ENCODE measurements around the gene LNPK. TPM values are rescaled to one million over a fixed set of nuclear protein-coding genes. Genes with fewer than 3 reads are reported as not detected.
A peak's percentile ranks its signal among the peaks of the same experiment; 100 is the strongest.

The LNPK gene
- total and polyA plus RNA-seq, 5 donors from 2014 or later: 13.9 to 32.9 (median 16.2) TPM

GRCh38 chr2:175947073-175947472 is 55.0 kb downstream of the LNPK start:
- DNase-seq (no peak), ATAC-seq (ENCODE audit: low read depth in 2 of 2) (no peak)
- H3K4me3 Mint-ChIP-seq: no peak overlapping the region
- H3K36me3 ChIP-seq (ENCODE audit: control insufficient read depth, insufficient read depth, low read length): peaks cover 11% of the 10 kb centered on the region
- H3K27me3 ChIP-seq (ENCODE audit: control insufficient read depth, insufficient read depth, low read length): no peaks in the 10 kb centered on the region
- H3K36me3 Mint-ChIP-seq: peaks cover 26% of the 10 kb centered on the region
- H3K27ac Mint-ChIP-seq: no peak overlapping the region
- no peaks in the 10 kb centered on the region for H3K9me3 Mint-ChIP-seq
- no peak overlapping the region for H3K27ac ChIP-seq (ENCODE audit: insufficient read depth, low read length, poor library complexity, severe bottlenecking)
- no peaks in the 10 kb centered on the region for H3K9me3 ChIP-seq (ENCODE audit: control insufficient read depth in 2 of 2, low read length in 2 of 2)
- no peaks in the 10 kb centered on the region for H3K4me1 ChIP-seq (ENCODE audit: control insufficient read depth, insufficient read depth, low read length, poor library complexity, severe bottlenecking)
- H3K4me1 Mint-ChIP-seq: peaks cover 0 to 11% (median 2%) of the 10 kb centered on the region in 4 donors
- H3K4me3 ChIP-seq (ENCODE audit: low read depth, low read length): no peak overlapping the region
- no peaks in the 10 kb centered on the region for H3K27me3 Mint-ChIP-seq

GRCh38 chr2:175941699-175942098 is 60.4 kb downstream of the LNPK start:
- Mint-ChIP-seq H3K36me3 (peaks cover 42% of the 10 kb centered on the region), H3K4me1 (peaks cover 0 to 6% (median 1%) of the 10 kb centered on the region in 4 donors), H3K9me3 (peaks cover 0 to 4% (median 0%) of the 10 kb centered on the region in 7 donors), H3K4me3 (no peak overlapping the region), H3K27me3 (no peaks in the 10 kb centered on the region), H3K27ac (no peak overlapping the region)
- no peaks in the 10 kb centered on the region for H3K4me1 ChIP-seq (ENCODE audit: control insufficient read depth, insufficient read depth, low read length, poor library complexity, severe bottlenecking)
- DNase-seq: no peak
- ATAC-seq (ENCODE audit: low read depth in 2 of 2): no peak
- peaks cover 16% of the 10 kb centered on the region for H3K36me3 ChIP-seq (ENCODE audit: control insufficient read depth, insufficient read depth, low read length)
- H3K27ac ChIP-seq (ENCODE audit: insufficient read depth, low read length, poor library complexity, severe bottlenecking): no peak overlapping the region
- H3K27me3 ChIP-seq (ENCODE audit: control insufficient read depth, insufficient read depth, low read length): no peaks in the 10 kb centered on the region
- no peaks in the 10 kb centered on the region for H3K9me3 ChIP-seq (ENCODE audit: control insufficient read depth in 2 of 2, low read length in 2 of 2)
- H3K4me3 ChIP-seq (ENCODE audit: low read depth, low read length): no peak overlapping the region

DNA sequence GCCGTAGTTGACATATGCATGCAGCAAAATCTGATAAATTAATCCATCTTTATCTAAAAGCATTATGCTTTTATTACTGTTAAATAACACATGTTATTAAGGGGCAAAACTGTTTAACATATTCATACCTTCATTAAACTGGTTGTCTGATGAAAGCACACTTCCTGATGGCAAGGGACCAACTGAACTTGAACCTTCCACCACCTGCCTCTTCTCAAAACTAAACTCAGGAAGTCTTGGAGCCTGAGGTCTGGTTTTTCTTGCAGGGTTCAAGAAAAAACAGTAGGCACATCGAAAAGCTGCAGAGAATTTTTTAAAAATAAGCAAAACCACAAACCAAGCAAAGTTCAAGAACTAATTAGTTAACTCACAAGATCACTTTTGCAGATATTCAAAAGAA is 64.9 kb downstream of the LNPK start:
- no peaks in the 10 kb centered on the region for H3K4me1 ChIP-seq (ENCODE audit: control insufficient read depth, insufficient read depth, low read length, poor library complexity, severe bottlenecking)
- no peaks in the 10 kb centered on the region for H3K9me3 ChIP-seq (ENCODE audit: control insufficient read depth in 2 of 2, low read length in 2 of 2)
- peaks cover 33% of the 10 kb centered on the region for H3K36me3 ChIP-seq (ENCODE audit: control insufficient read depth, insufficient read depth, low read length)
- Mint-ChIP-seq H3K4me1 (peaks cover 0 to 5% (median 2%) of the 10 kb centered on the region in 4 donors), H3K36me3 (peaks cover 50% of the 10 kb centered on the region), H3K4me3 (no peak overlapping the region), H3K9me3 (peaks cover 0 to 4% (median 0%) of the 10 kb centered on the region in 7 donors), H3K27me3 (no peaks in the 10 kb centered on the region), H3K27ac (no peak overlapping the region)
- DNase-seq: no peak
- H3K4me3 ChIP-seq (ENCODE audit: low read depth, low read length): no peak overlapping the region
- no peaks in the 10 kb centered on the region for H3K27me3 ChIP-seq (ENCODE audit: control insufficient read depth, insufficient read depth, low read length)
- H3K27ac ChIP-seq (ENCODE audit: insufficient read depth, low read length, poor library complexity, severe bottlenecking): no peak overlapping the region
- ATAC-seq (ENCODE audit: low read depth in 2 of 2): no peak

- no peak for DNase-seq
- Histone ChIP-seq H3K27me3 (ENCODE audit: control insufficient read depth, insufficient read depth, low read length) (no peaks in the 10 kb centered on the region), H3K36me3 (ENCODE audit: control insufficient read depth, insufficient read depth, low read length) (peaks cover 29% of the 10 kb centered on the region), H3K4me3 (ENCODE audit: low read depth, low read length) (no peak overlapping the region), H3K27ac (ENCODE audit: insufficient read depth, low read length, poor library complexity, severe bottlenecking) (no peak overlapping the region), H3K9me3 (ENCODE audit: control insufficient read depth in 2 of 2, low read length in 2 of 2) (no peaks in the 10 kb centered on the region), H3K4me1 (ENCODE audit: control insufficient read depth, insufficient read depth, low read length, poor library complexity, severe bottlenecking) (no peaks in the 10 kb centered on the region)
- H3K4me1 Mint-ChIP-seq: peaks cover 0 to 6% (median 3%) of the 10 kb centered on the region in 4 donors
- H3K9me3 Mint-ChIP-seq: no peaks in the 10 kb centered on the region
- H3K27ac Mint-ChIP-seq: peak overlapping the region in 1 of 3 donors; percentile 48
- no peak overlapping the region for H3K4me3 Mint-ChIP-seq
- H3K36me3 Mint-ChIP-seq: peaks cover 52% of the 10 kb centered on the region
- ATAC-seq (ENCODE audit: low read depth in 2 of 2): no peak
- H3K27me3 Mint-ChIP-seq: no peaks in the 10 kb centered on the region
Observed at GRCh38 chr2:175935289-175936181, 66.5 kb downstream of the LNPK start.

GRCh38 chr2:175932675-175933074 is 69.4 kb downstream of the LNPK start:
- Mint-ChIP-seq H3K27me3 (no peaks in the 10 kb centered on the region), H3K27ac (no peak overlapping the region), H3K36me3 (peaks cover 46% of the 10 kb centered on the region), H3K4me1 (peaks cover 0 to 5% (median 2%) of the 10 kb centered on the region in 4 donors), H3K4me3 (no peak overlapping the region), H3K9me3 (no peaks in the 10 kb centered on the region)
- Histone ChIP-seq H3K4me1 (ENCODE audit: control insufficient read depth, insufficient read depth, low read length, poor library complexity, severe bottlenecking) (no peaks in the 10 kb centered on the region), H3K36me3 (ENCODE audit: control insufficient read depth, insufficient read depth, low read length) (peaks cover 30% of the 10 kb centered on the region), H3K9me3 (ENCODE audit: control insufficient read depth in 2 of 2, low read length in 2 of 2) (no peaks in the 10 kb centered on the region), H3K4me3 (ENCODE audit: low read depth, low read length) (no peak overlapping the region), H3K27me3 (ENCODE audit: control insufficient read depth, insufficient read depth, low read length) (no peaks in the 10 kb centered on the region), H3K27ac (ENCODE audit: insufficient read depth, low read length, poor library complexity, severe bottlenecking) (no peak overlapping the region)
- DNase-seq (no peak), ATAC-seq (ENCODE audit: low read depth in 2 of 2) (no peak)

DNA sequence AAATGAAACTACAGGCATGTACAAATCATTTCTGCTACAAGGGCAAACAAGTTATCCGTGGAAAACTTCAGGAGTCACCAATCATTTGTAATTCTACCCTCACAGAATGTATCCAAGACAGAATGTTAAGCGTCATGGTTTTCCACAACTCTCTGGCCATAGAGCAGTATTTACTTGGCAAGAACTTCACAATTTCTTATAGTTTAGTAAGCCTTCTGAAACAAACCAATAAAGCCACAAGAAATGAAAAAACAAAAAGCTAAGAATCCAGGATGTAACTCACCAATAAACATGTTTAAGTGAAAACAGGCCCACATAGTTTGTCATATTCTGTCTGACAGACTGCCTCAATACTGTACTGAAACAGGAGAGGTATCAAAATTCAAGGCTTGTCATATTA is 70.3 kb downstream of the LNPK start:
- Histone ChIP-seq H3K4me3 (ENCODE audit: low read depth, low read length) (no peak overlapping the region), H3K4me1 (ENCODE audit: control insufficient read depth, insufficient read depth, low read length, poor library complexity, severe bottlenecking) (no peaks in the 10 kb centered on the region), H3K9me3 (ENCODE audit: control insufficient read depth in 2 of 2, low read length in 2 of 2) (no peaks in the 10 kb centered on the region), H3K27me3 (ENCODE audit: control insufficient read depth, insufficient read depth, low read length) (no peaks in the 10 kb centered on the region), H3K27ac (ENCODE audit: insufficient read depth, low read length, poor library complexity, severe bottlenecking) (no peak overlapping the region), H3K36me3 (ENCODE audit: control insufficient read depth, insufficient read depth, low read length) (peaks cover 30% of the 10 kb centered on the region)
- H3K4me3 Mint-ChIP-seq: no peak overlapping the region
- H3K27me3 Mint-ChIP-seq: no peaks in the 10 kb centered on the region
- no peak overlapping the region for H3K27ac Mint-ChIP-seq
- peaks cover 0 to 4% (median 0%) of the 10 kb centered on the region in 4 donors for H3K4me1 Mint-ChIP-seq
- peaks cover 48% of the 10 kb centered on the region for H3K36me3 Mint-ChIP-seq
- ATAC-seq (ENCODE audit: low read depth in 2 of 2) (no peak), DNase-seq (no peak)
- no peaks in the 10 kb centered on the region for H3K9me3 Mint-ChIP-seq

DNA sequence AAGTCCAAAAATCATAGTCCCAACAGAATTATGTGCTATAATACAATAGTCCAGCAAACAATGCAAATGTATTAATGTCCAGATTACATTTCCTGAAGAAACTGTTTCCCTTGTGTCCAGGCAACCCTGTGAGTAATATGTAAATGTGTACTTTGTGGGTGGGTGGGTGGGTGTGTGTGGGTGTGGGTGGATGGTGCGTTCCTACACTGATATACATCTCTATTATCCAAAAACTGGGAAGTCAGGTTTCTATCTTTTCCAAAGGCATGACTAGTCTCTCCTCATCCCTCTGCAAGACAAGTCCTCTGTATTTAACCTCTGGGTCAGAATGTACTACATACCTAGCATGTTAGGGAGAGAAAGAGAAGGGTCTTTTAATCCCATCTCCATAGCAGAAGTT is 71.6 kb downstream of the LNPK start:
- Mint-ChIP-seq H3K9me3 (no peaks in the 10 kb centered on the region), H3K27ac (no peak overlapping the region), H3K36me3 (peaks cover 40% of the 10 kb centered on the region), H3K4me1 (peaks cover 0 to 4% (median 0%) of the 10 kb centered on the region in 4 donors), H3K4me3 (no peak overlapping the region), H3K27me3 (no peaks in the 10 kb centered on the region)
- ATAC-seq (ENCODE audit: low read depth in 2 of 2): no peak
- Histone ChIP-seq H3K27ac (ENCODE audit: insufficient read depth, low read length, poor library complexity, severe bottlenecking) (no peak overlapping the region), H3K4me3 (ENCODE audit: low read depth, low read length) (no peak overlapping the region), H3K27me3 (ENCODE audit: control insufficient read depth, insufficient read depth, low read length) (no peaks in the 10 kb centered on the region), H3K4me1 (ENCODE audit: control insufficient read depth, insufficient read depth, low read length, poor library complexity, severe bottlenecking) (no peaks in the 10 kb centered on the region), H3K36me3 (ENCODE audit: control insufficient read depth, insufficient read depth, low read length) (peaks cover 21% of the 10 kb centered on the region), H3K9me3 (ENCODE audit: control insufficient read depth in 2 of 2, low read length in 2 of 2) (no peaks in the 10 kb centered on the region)
- DNase-seq: no peak

- H3K27me3 Mint-ChIP-seq: no peaks in the 10 kb centered on the region
- Histone ChIP-seq H3K27me3 (ENCODE audit: control insufficient read depth, insufficient read depth, low read length) (no peaks in the 10 kb centered on the region), H3K4me1 (ENCODE audit: control insufficient read depth, insufficient read depth, low read length, poor library complexity, severe bottlenecking) (no peaks in the 10 kb centered on the region), H3K27ac (ENCODE audit: insufficient read depth, low read length, poor library complexity, severe bottlenecking) (no peak overlapping the region), H3K9me3 (ENCODE audit: control insufficient read depth in 2 of 2, low read length in 2 of 2) (no peaks in the 10 kb centered on the region), H3K36me3 (ENCODE audit: control insufficient read depth, insufficient read depth, low read length) (peaks cover 16% of the 10 kb centered on the region), H3K4me3 (ENCODE audit: low read depth, low read length) (no peak overlapping the region)
- DNase-seq (no peak), ATAC-seq (ENCODE audit: low read depth in 2 of 2) (no peak)
- no peak overlapping the region for H3K27ac Mint-ChIP-seq
- no peaks in the 10 kb centered on the region for H3K9me3 Mint-ChIP-seq
- peaks cover 36% of the 10 kb centered on the region for H3K36me3 Mint-ChIP-seq
- peaks cover 0 to 4% (median 0%) of the 10 kb centered on the region in 4 donors for H3K4me1 Mint-ChIP-seq
- H3K4me3 Mint-ChIP-seq: no peak overlapping the region
Observed at GRCh38 chr2:175929850-175930249, 72.2 kb downstream of the LNPK start.

Data from CD4-positive, CD25-positive, alpha-beta regulatory T cell (primary cell).